ENCODE measurements around the gene SLC6A13.
"Not testable (repeated sequence)": the region's sequence is repeated elsewhere in the genome, so short reads cannot be mapped to it uniquely, and the experiment has no call there.

The SLC6A13 gene

GRCh38 chr12:223841-224240 is 38.8 kb downstream of the SLC6A13 start:
- Mint-ChIP-seq H3K36me3 (no peaks in the 10 kb centered on the region), H3K4me3 (no peak overlapping the region), H3K27ac (no peak overlapping the region), H3K27me3 (peaks cover 18 to 50% of the 10 kb centered on the region in 2 donors), H3K4me1 (peaks cover 3 to 4% of the 10 kb centered on the region in 2 donors), H3K9me3 (no peaks in the 10 kb centered on the region)
- ATAC-seq (replicated peaks) (no peak), DNase-seq (no peak)

- Mint-ChIP-seq H3K4me3 (no peak overlapping the region), H3K36me3 (no peaks in the 10 kb centered on the region), H3K9me3 (no peaks in the 10 kb centered on the region), H3K27ac (no peak overlapping the region), H3K4me1 (peaks cover 3 to 4% of the 10 kb centered on the region in 2 donors), H3K27me3 (peaks cover 25 to 45% of the 10 kb centered on the region in 2 donors)
- DNase-seq: no peak
- ATAC-seq (replicated peaks): no peak
Observed at GRCh38 chr12:221736-222135, 40.9 kb downstream of the SLC6A13 start.

GRCh38 chr12:220946-221550 is 41.6 kb downstream of the SLC6A13 start:
- ATAC-seq (replicated peaks) (no peak), DNase-seq (no peak)
- no peak overlapping the region for H3K27ac Mint-ChIP-seq
- no peaks in the 10 kb centered on the region for H3K36me3 Mint-ChIP-seq
- no peaks in the 10 kb centered on the region for H3K9me3 Mint-ChIP-seq
- peaks cover 3 to 4% of the 10 kb centered on the region in 2 donors for H3K4me1 Mint-ChIP-seq
- H3K4me3 Mint-ChIP-seq: no peak overlapping the region
- H3K27me3 Mint-ChIP-seq: peaks cover 25 to 45% of the 10 kb centered on the region in 2 donors

DNA sequence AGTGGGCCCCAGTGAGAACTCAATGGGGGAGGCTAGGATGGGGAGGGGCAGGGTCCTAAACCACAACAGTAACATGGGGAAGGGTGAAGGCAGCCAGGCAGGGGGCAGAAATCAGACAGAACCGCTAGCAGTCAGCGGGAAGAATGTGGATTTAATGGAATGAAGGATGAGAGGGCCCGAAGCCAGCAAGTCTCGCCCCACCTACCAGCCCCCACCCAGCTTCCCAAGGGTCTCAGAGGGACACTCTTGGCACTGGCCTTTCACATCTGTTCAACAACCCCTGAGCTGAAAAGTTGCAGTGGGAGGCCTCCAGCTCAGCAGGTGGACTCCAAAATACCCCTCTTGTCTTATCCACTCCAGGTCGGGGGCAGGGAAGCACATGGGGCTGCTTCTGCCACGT is 42.1 kb downstream of the SLC6A13 start:
- Mint-ChIP-seq H3K36me3 (no peaks in the 10 kb centered on the region), H3K4me1 (peaks cover 3 to 4% of the 10 kb centered on the region in 2 donors), H3K27ac (no peak overlapping the region), H3K9me3 (no peaks in the 10 kb centered on the region), H3K4me3 (no peak overlapping the region), H3K27me3 (peaks cover 25 to 45% of the 10 kb centered on the region in 2 donors)
- ATAC-seq (replicated peaks) (no peak), DNase-seq (no peak)

DNA sequence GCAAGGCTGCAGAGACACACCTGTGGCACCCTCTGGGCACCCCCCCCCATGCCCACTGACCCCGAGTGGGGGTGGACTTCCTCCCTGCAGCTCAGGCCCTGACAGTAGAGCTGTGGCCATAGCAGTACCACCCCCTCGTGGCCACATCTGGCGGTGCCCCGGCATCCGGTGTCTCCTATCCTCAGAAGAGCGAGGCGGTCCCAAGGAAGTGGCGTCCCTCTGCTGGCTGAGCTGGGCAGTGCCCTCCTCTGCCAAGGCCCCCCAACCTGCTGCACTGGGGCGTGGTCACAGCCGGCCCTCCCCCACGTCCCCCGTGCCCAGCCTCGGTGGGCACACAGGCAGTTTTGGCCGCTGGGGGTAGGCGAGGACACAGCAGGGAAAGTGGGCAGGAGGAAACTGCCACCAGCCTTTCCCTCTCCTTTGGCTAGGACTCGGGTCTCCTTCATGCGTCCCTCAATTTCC is 42.7 kb downstream of the SLC6A13 start:
- peaks cover 25 to 45% of the 10 kb centered on the region in 2 donors for H3K27me3 Mint-ChIP-seq
- no peaks in the 10 kb centered on the region for H3K9me3 Mint-ChIP-seq
- H3K4me3 Mint-ChIP-seq: no peak overlapping the region
- H3K36me3 Mint-ChIP-seq: no peaks in the 10 kb centered on the region
- ATAC-seq (replicated peaks): peak; percentile 91 to 92
- peaks cover 3 to 4% of the 10 kb centered on the region in 2 donors for H3K4me1 Mint-ChIP-seq
- no peak overlapping the region for H3K27ac Mint-ChIP-seq
- DNase-seq: peak; percentile 55

GRCh38 chr12:218728-219590 is 43.7 kb downstream of the SLC6A13 start:
- no peak overlapping the region for H3K4me3 Mint-ChIP-seq
- peak overlapping the region; percentile 62 for H3K27ac Mint-ChIP-seq
- DNase-seq (no peak), ATAC-seq (replicated peaks) (no peak)
- H3K4me1 Mint-ChIP-seq: peaks cover 3 to 4% of the 10 kb centered on the region in 2 donors
- H3K27me3 Mint-ChIP-seq: peaks cover 26 to 48% of the 10 kb centered on the region in 2 donors
- no peaks in the 10 kb centered on the region for H3K9me3 Mint-ChIP-seq
- H3K36me3 Mint-ChIP-seq: no peaks in the 10 kb centered on the region

DNA sequence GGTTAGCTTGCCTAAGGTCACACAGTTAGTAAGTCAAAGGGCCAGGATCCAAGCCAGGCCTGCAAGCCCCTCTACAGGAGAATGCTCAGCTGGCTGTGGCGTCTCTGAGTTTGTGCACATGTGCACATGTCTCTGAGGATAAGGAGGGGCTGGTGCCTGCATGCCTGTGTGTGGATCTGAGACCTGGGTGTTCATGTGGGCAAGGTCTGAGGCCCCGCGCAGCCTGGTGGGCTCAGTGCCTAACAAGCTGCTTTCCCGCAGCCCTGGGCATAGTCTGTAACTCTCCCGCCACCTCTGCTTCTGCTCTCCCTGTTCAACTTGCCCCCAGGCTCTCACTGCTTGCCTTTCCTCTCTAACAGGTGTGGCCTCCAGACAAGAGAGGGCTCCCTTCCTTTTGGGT is 44.4 kb downstream of the SLC6A13 start:
- H3K4me1 Mint-ChIP-seq: peaks cover 8 to 10% of the 10 kb centered on the region in 2 donors
- H3K9me3 Mint-ChIP-seq: no peaks in the 10 kb centered on the region
- no peak for DNase-seq
- H3K27ac Mint-ChIP-seq: no peak overlapping the region
- no peak overlapping the region for H3K4me3 Mint-ChIP-seq
- no peak for ATAC-seq (replicated peaks)
- H3K27me3 Mint-ChIP-seq: peaks cover 34 to 55% of the 10 kb centered on the region in 2 donors
- H3K36me3 Mint-ChIP-seq: no peaks in the 10 kb centered on the region

- not testable (repeated sequence) for H3K9me3 Mint-ChIP-seq
Observed at GRCh38 chr12:217029-217428, 45.6 kb downstream of the SLC6A13 start.

DNA sequence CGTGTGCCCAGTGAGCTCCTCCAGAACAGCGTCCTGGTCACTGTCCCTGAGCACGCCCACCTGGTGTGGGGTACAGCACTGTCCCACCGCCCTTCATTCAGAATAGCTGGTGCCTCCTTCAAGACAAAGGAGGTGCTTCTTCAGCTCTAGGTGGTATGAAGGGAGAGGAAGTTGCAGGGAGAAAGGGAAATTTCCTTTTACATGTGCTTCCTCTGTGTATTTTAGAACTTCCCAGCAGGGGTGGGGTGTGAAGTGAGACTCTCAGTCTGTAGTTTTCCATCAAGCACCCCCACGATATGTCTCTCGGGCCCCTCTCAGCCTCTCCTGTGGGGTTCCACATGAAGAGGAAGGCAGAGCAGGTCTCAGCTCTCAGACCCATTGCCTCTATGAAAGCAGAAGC is 47.5 kb downstream of the SLC6A13 start:
- Mint-ChIP-seq H3K4me1 (peaks cover 15 to 24% of the 10 kb centered on the region in 2 donors), H3K27ac (no peak overlapping the region), H3K9me3 (no peaks in the 10 kb centered on the region), H3K4me3 (no peak overlapping the region), H3K36me3 (no peaks in the 10 kb centered on the region), H3K27me3 (peaks cover 39 to 57% of the 10 kb centered on the region in 2 donors)
- ATAC-seq (replicated peaks) (no peak), DNase-seq (no peak)

More at GRCh38 chr12:217029-217428, 45.6 kb downstream of the SLC6A13 start:
- ATAC-seq (replicated peaks); H3K27ac Mint-ChIP-seq; DNase-seq; H3K36me3 Mint-ChIP-seq; H3K4me3 Mint-ChIP-seq: not testable (repeated sequence)
- peaks cover 42 to 59% of the 10 kb centered on the region in 2 donors for H3K27me3 Mint-ChIP-seq
- H3K4me1 Mint-ChIP-seq: peaks cover 13 to 22% of the 10 kb centered on the region in 2 donors

- peaks cover 47 to 54% of the 10 kb centered on the region in 2 donors for H3K27me3 Mint-ChIP-seq
- peak within 1 kb of the TSS in 1 of 2 donors; percentile 40 for H3K4me3 Mint-ChIP-seq
- peaks cover 12 to 19% of the 10 kb centered on the region in 2 donors for H3K4me1 Mint-ChIP-seq
- H3K27ac Mint-ChIP-seq: no peak within 1 kb of the TSS
- H3K36me3 Mint-ChIP-seq: no peaks in the 10 kb centered on the region
- H3K9me3 Mint-ChIP-seq: no peaks in the 10 kb centered on the region
- no peak for ATAC-seq (replicated peaks)
- DNase-seq: no peak
Observed at GRCh38 chr12:214003-214741, 48.5 kb downstream of the SLC6A13 start, which contains the start of gene SLC6A12. Gene SLC6A12 (minus strand): TSS chr12:214157. CDS start chr12:209986, 4,171 bp downstream.

DNA sequence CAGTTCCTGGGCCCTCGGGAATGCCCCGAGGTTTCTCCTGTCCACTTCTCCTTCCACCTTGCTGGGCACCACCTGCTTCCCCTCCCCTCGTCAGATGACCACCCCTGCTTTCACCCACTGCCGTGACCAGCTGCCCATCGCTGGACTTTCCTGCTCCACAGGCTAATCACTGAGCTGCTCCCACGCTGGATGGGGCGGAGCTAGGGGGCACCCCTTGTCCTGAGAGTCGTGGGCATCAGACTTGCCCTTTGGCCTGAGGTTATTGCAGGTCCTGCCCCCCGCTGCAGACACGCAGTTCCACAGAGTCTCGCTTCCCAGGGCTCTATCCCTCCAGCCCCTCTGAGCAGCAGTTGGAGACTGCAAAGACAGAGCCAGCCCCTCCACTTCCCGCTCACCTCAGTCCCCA is 49.1 kb downstream of the SLC6A13 start:
- no peak overlapping the region for H3K4me3 Mint-ChIP-seq
- no peak for ATAC-seq (replicated peaks)
- H3K9me3 Mint-ChIP-seq: no peaks in the 10 kb centered on the region
- H3K4me1 Mint-ChIP-seq: peaks cover 12 to 19% of the 10 kb centered on the region in 2 donors
- DNase-seq: no peak
- H3K27me3 Mint-ChIP-seq: peaks cover 47 to 54% of the 10 kb centered on the region in 2 donors
- H3K27ac Mint-ChIP-seq: no peak overlapping the region
- H3K36me3 Mint-ChIP-seq: no peaks in the 10 kb centered on the region

DNA sequence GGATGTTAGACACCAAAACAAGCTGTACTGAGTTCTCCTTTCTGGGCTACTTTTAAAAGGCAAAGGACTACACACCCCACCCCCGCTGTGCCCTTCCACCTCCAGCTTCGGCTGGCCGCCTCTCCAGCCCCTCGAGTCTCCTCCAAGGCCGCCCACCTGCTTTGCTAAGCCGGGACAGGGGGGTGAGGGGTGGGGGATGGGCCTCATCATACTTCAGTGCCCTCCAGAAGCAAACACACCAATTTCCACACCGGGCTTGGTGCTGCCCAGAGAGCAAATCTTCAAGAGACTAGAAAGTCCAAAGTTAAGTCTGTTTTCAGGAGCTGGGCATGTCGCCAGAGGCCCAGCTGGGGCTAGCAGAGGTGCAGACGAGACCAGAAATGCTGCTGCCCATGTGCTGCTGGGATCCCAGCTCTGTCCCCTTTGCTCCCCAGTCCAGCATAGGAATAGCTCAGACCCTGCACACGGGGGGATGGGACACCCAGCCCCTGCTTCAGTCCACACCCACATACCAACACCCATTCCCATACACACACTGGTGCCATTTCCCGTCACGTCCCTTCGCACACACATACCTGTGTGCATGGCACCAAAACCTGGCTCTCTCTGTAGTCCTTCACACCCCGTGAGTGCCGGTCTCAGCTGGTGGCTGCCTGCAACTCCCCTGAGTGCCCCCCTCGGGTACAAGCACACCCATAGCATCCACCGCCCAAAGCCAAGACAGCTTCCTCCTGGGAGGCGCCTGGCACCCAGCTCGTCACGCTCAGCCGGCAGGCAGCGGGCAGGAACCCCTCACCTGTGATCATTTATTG is 49.7 kb downstream of the SLC6A13 start:
- ATAC-seq (replicated peaks): no peak
- peak overlapping the region in 1 of 2 donors; percentile 57 for H3K4me3 Mint-ChIP-seq
- no peak for DNase-seq
- H3K4me1 Mint-ChIP-seq: peaks cover 12 to 19% of the 10 kb centered on the region in 2 donors
- no peaks in the 10 kb centered on the region for H3K9me3 Mint-ChIP-seq
- no peak overlapping the region for H3K27ac Mint-ChIP-seq
- no peaks in the 10 kb centered on the region for H3K36me3 Mint-ChIP-seq
- H3K27me3 Mint-ChIP-seq: peaks cover 49 to 60% of the 10 kb centered on the region in 2 donors

DNA sequence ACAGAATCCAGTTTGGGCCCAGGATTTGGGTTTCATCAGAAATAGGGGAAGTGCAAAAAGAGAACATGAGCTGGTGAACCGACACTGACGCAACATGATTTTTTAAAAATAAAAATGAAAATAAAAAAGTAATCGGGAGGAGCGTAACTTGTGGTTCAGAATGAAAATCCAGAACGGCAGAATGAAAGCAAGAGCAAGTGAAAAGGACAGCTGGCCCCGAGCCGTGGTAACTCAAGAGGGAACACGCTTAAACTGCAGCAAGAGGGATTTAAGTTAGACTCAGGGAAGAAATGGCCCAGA is 50.3 kb downstream of the SLC6A13 start:
- Mint-ChIP-seq H3K27ac (no peak overlapping the region), H3K4me3 (peak overlapping the region; percentile 57 to 72), H3K36me3 (no peaks in the 10 kb centered on the region), H3K27me3 (peaks cover 51 to 60% of the 10 kb centered on the region in 2 donors), H3K9me3 (no peaks in the 10 kb centered on the region), H3K4me1 (peaks cover 12 to 19% of the 10 kb centered on the region in 2 donors)
- DNase-seq: no peak
- ATAC-seq (replicated peaks): peak; percentile 51 to 53
